Gastrocnemius medialis (tissue), 4 donors: ENCODE data around the gene SEMA3C. TPM values are rescaled to one million over a fixed set of nuclear protein-coding genes. Genes with fewer than 3 reads are reported as not detected.

Experiments used
- ATAC-seq, 2 donors: fragments of 150-250 bp; one replicate each; pipeline ENCODE4 v1.9.1; 2016
- DNase-seq, 2 donors: peaks; one replicate each; pipeline ENCODE4 v3.0.0-alpha.2; 2019
- H3K27ac ChIP-seq, 4 donors: fragments of 200-600 bp; sonication (generic); 1 replicate in 1 of 4; 2 replicates in 3 of 4; pipeline ENCODE4 v1.5.1; 2016 to 2018; ENCODE audit warnings: mild to moderate bottlenecking in 2 of 4, moderate library complexity in 1 of 4
- H3K27me3 ChIP-seq, 3 donors: fragments of 200-600 bp; sonication (generic) in 2 of 3; 1 replicate in 1 of 3; 2 replicates in 2 of 3; pipeline versions ENCODE4 v1.5.1 to v1.6.0; 2016 to 2019; ENCODE audit warnings: mild to moderate bottlenecking in 1 of 3, moderate library complexity in 1 of 3
- H3K36me3 ChIP-seq, 2 donors: fragments of 200-600 bp; sonication (generic) in 1 of 2; one replicate each; pipeline ENCODE4 v1.5.1; 2017 to 2018
- H3K4me1 ChIP-seq, 2 donors: fragments of 200-600 bp; sonication (generic) in 1 of 2; one replicate each; pipeline ENCODE4 v1.5.1; 2016 to 2017; ENCODE audit warnings: mild to moderate bottlenecking in 2 of 2
- H3K4me3 ChIP-seq, 4 donors: fragments of 200-600 bp; sonication (generic) in 3 of 4; 1 replicate in 1 of 4; 2 replicates in 3 of 4; pipeline ENCODE4 v1.5.1; 2016 to 2019; ENCODE audit warnings: mild to moderate bottlenecking in 2 of 4
- H3K9me3 ChIP-seq, 3 donors: fragments of 200-600 bp; sonication (generic) in 2 of 3; 1 replicate in 1 of 3; 2 replicates in 2 of 3; pipeline ENCODE4 v1.5.1; 2016 to 2019
- CTCF ChIP-seq, 5 experiments: fragments of 450-650 bp in 3 of 5; fragments of 200-600 bp in 2 of 5; sonication (generic) in 2 of 5; IDR thresholded peaks in 4 of 5; conservative IDR thresholded peaks in 1 of 5; 1 replicate in 4 of 5; 2 replicates in 1 of 5; pipeline ENCODE4 v1.5.1; 2016 to 2019; ENCODE audit warnings: antibody characterized with exemption in 5 of 5, mild to moderate bottlenecking in 3 of 5, moderate library complexity in 3 of 5
- POLR2A ChIP-seq, 2 donors: fragments of 450-650 bp; IDR thresholded peaks; one replicate each; pipeline ENCODE4 v1.6.1; 2017; ENCODE audit warnings: antibody characterized with exemption in 2 of 2, mild to moderate bottlenecking in 2 of 2, moderate library complexity in 2 of 2
- in situ Hi-C, 4 donors: fragments of 200-750 bp; cut with MboI; loops; one replicate each; pipeline versions ENCODE4 v1.15.0 to v1.8.0; 2017; ENCODE audit warnings: low sequenced_read_pairs in 4 of 4
- intact Hi-C: fragments of 100-400 bp; cut with DNase I; formaldehyde crosslinking; loops from one replicate; pipeline ENCODE4 v1.15.1; 2023; ENCODE audit warnings: low total_unique reads
- total RNA-seq, 4 donors: library from RNA; depleted of rRNA; stranded (reverse); fragments of >200 nt; gene quantifications; one replicate each; pipeline versions ENCODE4 v1.1.0 to v1.2.3, GENCODE V29; 2016

Gene SEMA3C
- total RNA-seq, 4 donors from 2014 or later = 5.4 to 58.5 (median 30.3) TPM

GRCh38 chr7:80869821-80870751, 48.8 kb downstream of the SEMA3C start:
- H3K27ac ChIP-seq = peak overlapping the region in 2 of 4 donors; percentile 8 to 22
- H3K36me3 ChIP-seq = no peaks in the 10 kb centered on the region
- intact Hi-C loops (no loop called here), in situ Hi-C loops (no loop called here)
- no peaks in the 10 kb centered on the region for H3K9me3 ChIP-seq
- no peaks in the 10 kb centered on the region for H3K27me3 ChIP-seq
- DNase-seq (no peak), ATAC-seq (no peak)
- no peak overlapping the region for H3K4me3 ChIP-seq
- no peak for TF ChIP-seq POLR2A (IDR thresholded peaks at IDR 0.05)
- TF ChIP-seq CTCF (IDR thresholded peaks at IDR 0.05 in 4 of 5, conservative IDR thresholded peaks at IDR 0.05 in 1 of 5) = no peak
- peaks cover 12 to 16% of the 10 kb centered on the region in 2 donors for H3K4me1 ChIP-seq

- Histone ChIP-seq H3K27me3 (no peaks in the 10 kb centered on the region), H3K27ac (no peak overlapping the region), H3K9me3 (no peaks in the 10 kb centered on the region), H3K4me1 (peaks cover 12 to 16% of the 10 kb centered on the region in 2 donors), H3K4me3 (no peak overlapping the region), H3K36me3 (no peaks in the 10 kb centered on the region)
- DNase-seq = no peak
- no peak for TF ChIP-seq CTCF (IDR thresholded peaks at IDR 0.05 in 4 of 5, conservative IDR thresholded peaks at IDR 0.05 in 1 of 5)
- TF ChIP-seq POLR2A (IDR thresholded peaks at IDR 0.05) = no peak
- intact Hi-C loops = no loop called here
- in situ Hi-C loops = no loop called here
- ATAC-seq = no peak
Observed at GRCh38 chr7:80869106-80869784, 49.6 kb downstream of the SEMA3C start.

- Histone ChIP-seq H3K4me1 (peaks cover 12 to 16% of the 10 kb centered on the region in 2 donors), H3K27me3 (no peaks in the 10 kb centered on the region), H3K36me3 (no peaks in the 10 kb centered on the region), H3K4me3 (no peak overlapping the region), H3K9me3 (no peaks in the 10 kb centered on the region), H3K27ac (no peak overlapping the region)
- ATAC-seq (no peak), DNase-seq (no peak)
- intact Hi-C loops = no loop called here
- TF ChIP-seq CTCF (IDR thresholded peaks at IDR 0.05 in 4 of 5, conservative IDR thresholded peaks at IDR 0.05 in 1 of 5) (no peak), POLR2A (IDR thresholded peaks at IDR 0.05) (no peak)
- in situ Hi-C loops = no loop called here
Observed at GRCh38 chr7:80868566-80868965, 50.3 kb downstream of the SEMA3C start.

- no peaks in the 10 kb centered on the region for H3K27me3 ChIP-seq
- intact Hi-C loops (no loop called here), in situ Hi-C loops (no loop called here)
- no peaks in the 10 kb centered on the region for H3K9me3 ChIP-seq
- TF ChIP-seq POLR2A (IDR thresholded peaks at IDR 0.05) = no peak
- TF ChIP-seq CTCF (IDR thresholded peaks at IDR 0.05 in 4 of 5, conservative IDR thresholded peaks at IDR 0.05 in 1 of 5) = no peak
- H3K36me3 ChIP-seq = no peaks in the 10 kb centered on the region
- peak overlapping the region in 3 of 4 donors; percentile 16 to 73 (median 55) for H3K27ac ChIP-seq
- no peak for DNase-seq
- H3K4me1 ChIP-seq = peaks cover 12 to 17% of the 10 kb centered on the region in 2 donors
- ATAC-seq = no peak
- H3K4me3 ChIP-seq = no peak overlapping the region
Observed at GRCh38 chr7:80860554-80860953, 58.3 kb downstream of the SEMA3C start.
